GM19452 (cell line): ENCODE results near the gene HOXB2.
"Not testable (repeated sequence)": the region's sequence is repeated elsewhere in the genome, so short reads cannot be mapped to it uniquely, and the experiment has no call there.

Source experiments
- ATAC-seq: cut with Tn5 transposase; IDR thresholded peaks from one replicate; pipeline ENCODE4 v1.9.1; 2021; ENCODE audit not compliant: unreplicated experiment

Gene HOXB2

DNA sequence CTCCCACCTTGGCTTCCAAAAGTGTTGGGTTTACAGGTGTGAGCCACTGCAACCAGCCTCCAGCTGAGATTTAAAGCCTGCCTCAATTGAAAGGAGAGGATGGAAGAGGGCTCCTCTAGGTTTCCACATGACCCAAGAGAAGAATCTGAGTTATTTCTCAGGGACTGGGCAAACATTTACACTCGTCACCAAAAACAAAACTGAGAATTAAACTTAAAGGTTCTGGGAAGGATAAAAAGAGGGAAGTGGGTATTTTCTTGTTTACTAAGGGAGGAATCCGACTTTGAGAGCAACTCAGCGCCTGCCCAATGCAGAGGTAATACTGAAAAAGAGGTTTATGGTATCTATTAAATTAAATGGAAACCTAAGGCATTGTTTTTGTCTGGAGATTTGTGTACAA is 27.4 kb downstream of the HOXB2 start:
- ATAC-seq = no peak

DNA sequence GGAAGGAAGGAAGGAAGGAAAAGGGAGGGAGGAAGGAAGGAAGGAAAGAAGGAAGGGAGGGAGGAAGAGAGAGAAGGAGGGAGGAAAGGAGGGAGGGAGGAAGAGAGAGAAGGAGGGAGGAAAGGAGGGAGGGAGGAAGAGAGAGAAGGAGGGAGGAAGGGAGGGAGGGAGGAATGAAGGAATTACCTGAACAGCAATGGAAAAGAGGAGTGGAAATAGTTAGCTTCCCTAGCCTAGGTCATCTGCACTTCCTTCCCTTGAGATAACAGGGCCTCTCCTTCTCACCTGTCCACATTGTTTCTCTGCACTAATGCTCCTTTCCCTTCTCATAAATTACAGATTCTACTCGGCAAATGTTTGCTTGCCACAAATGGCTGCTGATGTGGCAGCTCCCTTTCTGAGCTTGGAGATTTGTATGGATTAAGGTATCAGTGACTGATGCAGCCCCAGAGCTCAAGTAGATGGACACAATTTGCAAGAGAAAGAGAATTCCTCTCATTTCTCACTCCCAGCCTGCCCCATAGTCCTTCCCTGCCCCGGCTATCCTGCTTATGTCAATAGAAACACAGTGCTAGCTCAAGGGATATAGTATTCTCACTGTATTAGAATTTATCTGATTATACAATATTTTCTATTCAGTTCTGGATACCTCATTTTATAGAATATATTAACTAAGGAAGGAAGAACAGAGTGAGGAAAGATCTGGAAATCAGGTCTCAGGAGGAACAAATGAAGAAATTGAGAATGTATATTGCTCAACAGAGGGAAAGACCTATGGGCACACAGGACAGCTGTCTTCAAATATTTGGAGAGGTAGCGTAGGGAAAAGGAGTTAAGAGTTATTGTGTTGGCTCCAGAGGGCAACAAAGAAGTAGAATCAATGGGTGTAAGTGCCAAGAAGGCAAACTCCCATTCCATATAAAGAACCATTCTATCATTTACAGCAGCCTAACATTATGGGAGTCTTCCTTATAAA is 28.7 kb downstream of the HOXB2 start:
- no peak for ATAC-seq

DNA sequence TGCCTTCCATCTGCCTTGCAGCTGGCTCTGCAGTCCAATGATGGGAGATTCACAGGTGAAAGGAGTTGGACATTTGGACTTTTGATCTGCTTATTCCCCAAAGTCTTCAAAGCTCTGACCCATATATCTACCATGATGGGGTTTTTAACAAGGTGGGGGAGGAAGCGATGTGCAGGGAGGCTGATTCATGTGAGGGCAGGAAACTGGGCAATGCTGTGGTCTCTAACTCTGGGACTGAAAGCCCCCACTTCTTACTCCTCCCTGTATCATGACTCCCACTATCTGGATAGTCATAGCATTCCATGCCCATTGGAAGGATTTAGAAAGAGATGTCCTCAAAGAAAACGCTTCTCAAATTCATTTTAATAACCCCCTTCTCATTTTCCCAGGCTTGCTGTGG is 30.4 kb downstream of the HOXB2 start:
- no peak for ATAC-seq

DNA sequence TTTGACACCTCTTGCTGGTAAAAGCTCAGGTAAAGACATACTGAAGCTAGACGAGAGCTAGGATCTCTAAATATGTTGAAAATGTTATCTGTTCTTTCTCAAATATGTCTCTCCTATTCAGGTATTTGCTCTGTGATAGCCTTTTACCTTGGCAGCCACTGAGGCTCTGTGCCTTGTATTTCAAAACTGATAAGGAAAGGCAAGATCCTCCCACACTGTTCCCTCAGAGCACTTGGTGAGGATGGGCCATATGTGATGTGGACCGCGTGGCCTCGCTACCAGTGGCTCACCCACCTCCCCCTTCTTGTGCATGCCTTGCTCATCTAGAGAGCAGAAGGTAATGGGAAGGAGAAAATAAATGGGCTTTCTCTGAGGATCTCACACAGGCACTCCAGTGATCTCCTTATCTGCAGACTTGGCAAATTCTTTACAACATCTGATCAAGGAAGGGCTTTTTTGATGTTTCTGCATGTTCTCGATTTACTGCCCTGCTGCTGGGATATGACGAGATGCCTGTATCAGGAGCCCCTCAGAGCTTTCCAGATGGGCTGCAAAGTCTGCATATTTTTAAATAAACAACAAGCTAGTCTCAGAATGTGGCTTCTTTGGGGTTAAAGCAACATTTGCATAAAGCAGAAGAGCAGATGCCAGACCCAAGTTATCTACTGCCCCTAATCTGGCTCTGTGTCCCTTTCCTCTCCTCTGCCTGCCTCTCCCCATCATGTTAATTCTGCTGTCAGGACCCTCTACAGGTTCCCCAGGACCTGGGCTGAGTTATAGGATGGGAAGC is 31.0 kb downstream of the HOXB2 start:
- ATAC-seq = no peak

DNA sequence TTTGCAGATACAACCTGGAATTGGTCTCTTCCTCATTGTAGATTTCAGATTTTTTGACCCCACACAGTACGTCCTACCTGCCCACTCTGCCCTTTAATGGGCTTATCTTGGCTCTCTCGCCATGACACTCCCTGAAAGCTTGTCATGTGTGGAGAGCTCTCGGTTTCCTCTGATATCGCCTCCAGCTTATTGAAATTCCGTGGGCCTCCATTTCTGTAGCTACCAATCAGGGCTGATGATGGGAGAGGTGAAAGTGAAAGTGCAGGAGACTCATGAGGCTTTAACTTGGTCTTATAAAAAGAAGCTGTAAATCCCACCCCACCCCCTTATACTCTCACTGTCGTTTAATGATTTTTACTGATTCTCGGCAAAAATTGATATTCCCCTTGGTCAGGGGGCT is 31.8 kb downstream of the HOXB2 start:
- no peak for ATAC-seq

DNA sequence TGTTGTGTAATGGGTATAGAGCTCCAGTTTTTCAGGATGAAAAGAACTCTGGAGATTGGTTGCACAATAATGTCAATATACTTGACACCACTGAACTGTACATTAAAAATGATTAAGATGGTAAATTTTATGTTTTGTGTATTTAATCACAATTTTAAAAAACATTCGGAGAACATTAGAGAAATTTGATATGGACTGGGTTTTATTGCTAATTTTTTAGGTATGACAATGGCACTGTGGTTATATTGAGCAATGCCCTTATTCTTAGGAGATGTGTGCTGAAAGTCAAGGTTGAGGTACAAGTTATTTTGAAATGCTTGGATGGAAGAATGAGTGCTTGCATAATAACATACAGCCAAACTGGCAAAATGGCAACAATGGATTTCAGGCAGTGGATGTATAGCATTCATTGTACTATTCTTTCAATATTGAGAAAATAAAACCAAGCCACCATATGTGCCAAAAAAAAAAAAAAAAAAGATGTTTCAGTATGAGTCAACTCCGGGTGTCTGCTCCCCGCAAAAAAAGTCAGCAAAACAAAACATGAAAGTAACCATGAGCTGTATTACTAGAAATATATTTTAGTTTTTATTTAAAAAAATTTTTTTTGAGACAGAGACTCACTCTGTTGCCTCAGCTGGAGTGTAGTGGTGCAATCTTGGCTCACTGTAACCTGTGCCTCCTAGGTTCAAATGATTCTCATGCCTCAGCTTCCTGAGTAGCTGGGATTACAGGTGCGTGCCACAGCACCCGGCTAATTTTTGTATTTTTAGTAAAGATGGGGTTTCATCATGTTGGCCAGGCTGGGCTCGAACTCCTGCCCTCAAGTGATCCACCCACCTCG is 33.9 kb downstream of the HOXB2 start:
- ATAC-seq = no peak

DNA sequence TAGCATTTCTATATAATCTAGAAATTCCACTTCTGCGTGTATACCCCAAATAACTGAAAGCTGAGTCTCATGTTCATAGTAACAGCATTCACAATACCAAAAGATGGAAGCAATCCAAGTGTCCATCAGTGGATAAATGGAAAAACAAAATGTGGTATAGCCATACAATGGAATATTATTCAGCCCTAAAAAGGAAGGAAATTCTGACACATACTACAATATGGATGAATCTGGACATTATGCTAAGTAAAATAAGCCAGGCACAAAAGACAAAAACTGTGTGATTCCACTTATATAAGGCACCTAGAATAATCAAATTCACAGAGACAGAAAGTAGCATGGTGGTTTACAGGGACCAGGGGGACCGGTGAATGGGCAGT is 34.5 kb downstream of the HOXB2 start:
- no peak for ATAC-seq

DNA sequence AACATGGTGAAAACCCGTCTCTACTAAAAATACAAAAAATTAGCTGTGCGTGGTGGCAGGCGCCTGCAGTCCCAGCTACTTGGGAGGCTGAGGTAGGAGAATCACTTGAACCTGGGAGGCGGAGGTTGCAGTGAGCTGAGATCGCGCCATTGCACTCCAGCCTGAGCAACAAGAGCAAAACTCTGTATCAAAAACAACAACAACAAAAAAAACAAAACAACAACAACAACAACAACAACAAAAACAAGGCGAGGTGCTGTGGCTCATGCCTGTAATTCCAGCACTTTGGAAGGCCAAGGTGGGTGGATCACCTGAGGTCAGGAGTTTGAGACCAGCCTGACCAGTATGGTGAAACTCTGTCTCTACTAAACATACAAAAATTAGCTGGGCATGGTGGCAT is 35.2 kb downstream of the HOXB2 start:
- not testable (repeated sequence) for ATAC-seq

DNA sequence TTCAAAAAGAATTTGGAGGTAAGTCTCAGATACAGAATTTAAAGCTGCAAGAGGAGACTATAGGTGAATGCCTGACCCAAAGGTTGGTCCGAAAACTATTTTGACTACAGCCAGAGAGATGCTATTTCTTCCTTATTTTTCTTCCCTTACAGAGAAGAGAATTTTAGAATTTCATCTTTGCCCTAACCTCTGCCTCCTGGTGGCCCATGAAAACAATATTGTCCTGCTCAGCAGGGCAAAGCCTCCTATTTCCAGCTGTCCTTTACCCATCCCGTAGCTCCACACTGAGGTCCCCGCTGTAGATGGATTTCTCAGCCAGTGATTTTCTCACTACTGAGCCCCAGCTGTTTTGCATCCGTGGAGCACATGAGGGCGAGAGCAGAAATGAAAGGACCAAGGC is 38.7 kb downstream of the HOXB2 start:
- no peak for ATAC-seq

DNA sequence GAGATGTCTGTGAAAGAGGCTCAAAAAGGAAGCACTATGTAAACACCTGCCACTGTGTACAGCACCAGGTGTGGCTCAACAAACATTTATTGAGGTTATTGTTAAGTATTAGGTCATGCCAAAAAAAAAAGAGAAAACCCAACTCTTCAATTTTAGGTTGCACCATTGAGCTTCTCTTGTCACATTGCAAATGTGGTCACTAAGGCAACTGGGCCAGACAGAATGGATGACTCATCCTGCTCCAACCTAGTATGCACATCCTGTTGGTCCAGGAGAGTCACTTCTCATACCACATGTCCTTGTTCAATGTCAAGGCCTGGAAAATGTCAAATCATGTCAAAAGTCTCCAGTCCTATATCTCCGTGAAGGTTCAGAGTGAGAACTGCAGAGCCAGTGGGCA is 39.1 kb downstream of the HOXB2 start:
- peak; percentile 88 for ATAC-seq

DNA sequence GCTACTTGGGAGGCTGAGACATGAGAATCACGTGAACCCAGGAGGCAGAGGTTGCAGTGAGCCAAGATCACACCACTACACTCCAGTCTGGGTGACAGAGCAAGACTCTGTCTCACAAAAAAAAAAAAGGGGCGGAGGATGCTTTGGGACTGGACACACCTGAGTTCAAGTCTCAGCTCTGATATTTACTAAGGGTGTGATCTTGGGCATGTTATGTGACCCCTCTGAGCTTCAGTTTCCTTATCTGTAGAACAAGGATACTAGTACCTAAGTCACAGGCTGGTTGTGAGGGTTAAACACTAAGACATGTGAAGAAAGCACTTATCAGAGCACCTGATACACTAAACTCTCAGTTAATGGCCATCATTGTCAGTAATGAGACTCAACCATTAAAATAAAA is 40.0 kb downstream of the HOXB2 start:
- ATAC-seq = no peak

DNA sequence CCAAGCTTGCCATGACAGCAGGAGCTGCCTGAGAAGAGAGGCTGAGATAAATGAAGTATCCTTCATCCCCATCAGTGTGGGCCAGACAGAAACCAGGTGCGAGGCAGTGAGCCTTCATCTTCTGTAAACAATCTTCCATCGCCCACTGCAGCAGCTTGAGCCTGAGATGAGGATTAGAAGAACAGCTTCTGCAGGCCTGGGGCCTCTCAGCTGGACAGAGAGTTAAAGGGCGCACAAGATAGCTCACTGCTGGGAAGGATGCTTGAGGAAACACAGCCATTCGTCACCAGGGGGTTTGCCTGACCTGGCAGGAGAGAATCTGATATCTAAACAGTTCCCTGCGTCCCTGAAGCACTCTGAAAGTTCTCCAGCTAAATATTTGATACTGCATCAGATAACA is 41.2 kb downstream of the HOXB2 start:
- ATAC-seq = no peak

DNA sequence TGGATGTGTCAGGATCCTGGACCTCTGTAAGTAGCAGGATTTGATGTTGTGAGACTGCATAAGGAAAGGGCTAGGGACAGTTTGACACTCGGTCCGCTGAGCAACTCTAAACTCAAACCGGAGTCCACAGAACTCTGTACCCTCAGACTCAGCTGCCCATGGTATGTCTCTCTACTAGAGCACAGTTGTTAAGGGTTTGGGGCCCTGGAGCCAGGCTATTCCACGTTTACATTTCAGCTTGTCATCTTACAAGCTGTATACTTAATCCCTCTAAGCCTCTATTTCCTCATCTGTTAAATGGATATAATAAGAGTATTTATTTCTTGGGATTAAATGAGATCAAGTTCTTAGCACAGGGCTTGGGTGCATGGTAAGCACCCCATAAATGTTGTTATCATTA is 42.0 kb downstream of the HOXB2 start:
- ATAC-seq = no peak

DNA sequence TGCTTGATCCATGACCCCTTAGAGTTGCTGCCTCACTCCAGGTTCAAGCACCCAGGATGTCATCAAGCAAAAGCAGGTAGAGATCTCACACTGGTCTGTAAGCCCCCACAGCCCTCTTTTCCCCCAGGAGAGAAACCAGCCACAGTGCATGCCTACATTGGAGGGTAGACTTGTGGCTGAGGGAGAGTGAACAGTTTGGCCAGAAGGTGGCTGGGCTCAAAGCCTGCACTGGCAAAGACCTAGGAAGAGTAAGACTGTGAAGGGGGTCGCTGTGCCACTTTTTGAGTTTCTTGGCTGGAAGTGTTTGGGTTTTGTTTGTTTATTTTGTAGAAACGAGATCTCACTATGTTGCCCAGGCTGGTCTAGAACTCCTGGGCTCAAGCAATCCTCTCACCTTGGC is 42.6 kb downstream of the HOXB2 start:
- no peak for ATAC-seq

DNA sequence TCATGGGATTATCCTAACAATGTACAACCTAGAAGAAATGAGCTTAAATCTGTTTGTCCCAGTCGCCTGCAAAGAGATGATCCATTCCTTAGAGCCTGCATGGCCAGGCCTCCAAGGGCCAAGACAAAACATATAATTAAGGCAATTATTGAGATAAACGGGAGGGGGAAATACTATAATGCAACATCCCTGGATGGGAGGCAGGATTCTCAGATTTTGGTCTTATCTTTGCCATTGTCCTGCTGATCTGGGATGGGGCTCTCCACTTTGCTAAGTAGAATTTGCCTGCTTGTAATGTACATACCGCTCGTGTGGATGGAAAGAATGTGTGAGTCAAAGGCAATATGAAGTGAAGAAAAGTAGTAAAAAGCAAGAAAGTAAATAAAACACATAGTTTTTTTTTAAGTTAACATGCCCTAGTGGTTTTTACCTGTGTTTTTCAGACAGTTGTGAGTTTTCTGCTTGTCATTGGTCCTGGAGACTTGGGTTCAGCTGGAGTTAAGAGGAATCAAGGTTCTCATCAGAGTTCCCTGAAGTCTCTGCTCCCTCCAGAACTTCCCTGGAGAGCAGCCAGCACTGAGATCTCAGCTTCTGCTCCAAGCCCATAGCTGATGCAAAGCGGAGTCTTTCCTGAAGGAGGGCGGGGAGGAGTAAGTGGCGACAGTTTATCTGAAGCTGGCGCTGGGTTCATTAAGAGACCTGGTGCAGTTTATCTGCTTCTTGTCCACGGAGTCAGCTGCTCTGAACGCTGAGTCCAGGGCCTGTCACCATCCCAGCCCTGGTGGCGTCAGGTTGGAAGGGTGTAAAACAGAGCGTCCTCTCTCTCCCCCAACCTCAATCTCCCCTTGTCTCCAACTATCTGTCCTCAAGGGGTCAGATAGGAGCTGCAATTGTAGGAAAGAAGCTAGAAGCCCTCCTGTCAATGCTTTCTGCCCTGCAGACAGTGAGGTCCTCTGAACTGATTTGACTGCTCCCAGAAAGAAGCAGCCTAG is 44.2 kb downstream of the HOXB2 start:
- ATAC-seq = no peak

DNA sequence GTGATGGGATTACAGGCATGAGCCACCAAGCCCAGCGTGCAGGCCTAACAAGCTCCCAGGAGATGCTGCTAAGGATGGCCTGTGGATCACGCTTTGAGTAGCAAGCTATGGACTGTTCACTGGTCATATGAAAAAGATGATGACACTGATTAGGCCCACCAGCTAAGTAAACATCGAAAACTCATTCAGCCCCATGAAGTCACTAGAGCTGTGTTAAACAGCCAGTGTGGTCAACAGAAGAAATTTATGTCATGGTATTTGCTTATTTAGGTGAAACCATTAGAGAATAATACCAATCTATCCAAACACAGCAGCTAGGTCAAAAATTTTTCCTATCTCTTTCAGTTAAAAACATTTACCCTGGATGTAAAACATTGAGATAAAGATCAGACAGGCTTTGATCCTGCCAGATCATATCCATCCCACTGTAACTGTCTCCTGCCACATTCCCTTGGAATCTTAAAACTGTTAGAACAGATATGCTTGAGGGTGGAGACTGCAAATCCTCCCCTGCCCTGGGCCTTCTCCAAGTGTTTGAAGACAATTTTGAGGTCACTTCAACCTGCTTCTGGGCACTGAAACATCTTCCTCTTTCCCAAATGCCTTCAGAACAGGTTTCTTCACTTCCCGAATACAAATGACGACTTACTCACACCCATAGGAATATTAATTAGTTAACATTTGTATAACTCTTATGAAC is 45.0 kb downstream of the HOXB2 start:
- no peak for ATAC-seq

DNA sequence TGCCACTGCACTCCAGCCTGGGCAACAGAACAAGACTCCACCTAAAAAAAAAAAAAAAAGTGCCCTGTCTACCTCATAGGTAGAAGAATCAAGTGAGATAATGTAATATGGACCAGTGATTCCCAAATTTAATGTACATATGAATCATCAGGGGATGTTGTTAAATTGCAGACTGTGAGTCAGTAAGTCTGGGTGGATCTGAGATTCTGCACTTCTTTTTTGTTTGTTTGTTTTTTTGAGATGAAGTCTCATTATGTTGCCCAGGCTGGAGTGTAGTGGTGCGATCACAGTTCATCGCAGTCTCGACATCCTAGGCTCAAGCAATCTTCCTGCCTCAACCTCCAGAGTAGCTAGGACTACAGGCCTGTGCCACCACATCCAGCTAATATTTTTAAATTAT is 45.7 kb downstream of the HOXB2 start:
- ATAC-seq = no peak

DNA sequence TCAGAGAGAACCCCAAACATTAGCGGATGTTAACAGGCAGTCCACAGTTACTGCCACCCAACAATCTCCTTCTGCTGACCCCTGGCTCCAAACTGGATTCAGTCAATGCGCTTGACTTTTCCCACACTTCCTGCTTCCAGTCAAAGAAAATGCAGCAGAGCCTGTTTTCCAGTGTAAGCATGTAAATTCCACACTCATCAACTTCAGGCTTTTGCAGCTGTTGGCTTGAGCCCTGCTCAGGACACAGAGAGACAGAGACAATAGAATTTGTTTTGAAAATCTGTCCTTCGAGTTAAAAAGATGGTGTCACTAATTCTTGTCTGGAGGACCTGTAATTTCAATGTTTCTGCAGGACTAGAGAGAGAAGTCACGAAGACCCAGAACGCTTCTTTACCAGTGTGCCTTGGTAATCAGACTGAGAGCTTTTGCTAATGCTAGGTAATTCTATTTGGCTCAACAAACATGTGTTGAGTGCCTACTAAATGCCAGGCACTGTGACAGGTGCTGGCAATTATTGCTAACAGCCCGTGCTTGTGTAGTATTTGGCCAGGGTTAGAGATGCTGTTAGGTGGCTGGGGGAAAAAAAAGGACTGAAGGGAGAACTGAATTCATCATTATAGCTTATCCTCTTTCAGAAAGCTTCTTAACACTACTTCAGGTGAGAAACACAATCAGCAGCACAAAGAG is 46.6 kb downstream of the HOXB2 start:
- ATAC-seq = no peak

DNA sequence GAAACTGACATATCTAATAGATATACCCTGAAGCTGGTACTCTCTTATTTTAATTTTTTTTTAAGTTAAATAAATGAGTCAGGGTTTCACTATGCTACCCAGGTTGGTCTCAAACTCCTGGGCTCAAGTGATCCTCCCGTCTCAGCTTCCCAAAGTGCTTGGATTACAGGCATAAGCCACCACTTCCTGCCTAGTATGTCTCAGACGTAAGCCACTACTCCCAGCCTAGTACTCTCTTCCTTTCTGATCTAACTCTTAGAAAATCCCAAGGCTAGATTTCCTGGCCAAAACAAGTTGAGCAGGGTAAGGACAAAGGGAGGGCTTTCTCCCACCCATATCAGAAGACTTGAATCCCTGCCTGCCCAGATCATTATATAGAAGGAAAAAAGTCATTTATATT is 47.8 kb downstream of the HOXB2 start:
- no peak for ATAC-seq
